ENCODE results near the gene OR4L1. TPM values are rescaled to one million over a fixed set of nuclear protein-coding genes. Genes with fewer than 3 reads are reported as not detected.

The OR4L1 gene
- total and polyA plus RNA-seq, 2 of the 13 experiments (the other 11 are each of a cell fraction or from before 2014, with no cell fraction given): not detected

DNA sequence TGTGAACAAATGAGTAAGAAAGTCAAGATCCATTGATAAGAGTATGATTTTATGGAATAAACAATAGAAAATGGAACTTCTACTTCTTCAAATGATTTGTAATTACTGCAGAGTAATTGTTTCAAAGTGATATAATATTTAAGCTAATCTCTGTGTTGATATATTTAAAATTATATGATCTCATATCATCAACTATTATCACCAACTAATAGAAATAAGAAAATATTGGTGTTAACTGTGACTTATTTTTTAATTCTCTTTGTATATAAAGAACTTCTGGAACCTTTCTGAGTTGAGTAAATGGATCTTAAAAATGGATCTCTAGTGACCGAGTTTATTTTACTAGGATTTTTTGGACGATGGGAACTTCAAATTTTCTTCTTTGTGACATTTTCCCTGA, at the start of gene OR4L1 (continued):
- TF ChIP-seq, protein P1, sequence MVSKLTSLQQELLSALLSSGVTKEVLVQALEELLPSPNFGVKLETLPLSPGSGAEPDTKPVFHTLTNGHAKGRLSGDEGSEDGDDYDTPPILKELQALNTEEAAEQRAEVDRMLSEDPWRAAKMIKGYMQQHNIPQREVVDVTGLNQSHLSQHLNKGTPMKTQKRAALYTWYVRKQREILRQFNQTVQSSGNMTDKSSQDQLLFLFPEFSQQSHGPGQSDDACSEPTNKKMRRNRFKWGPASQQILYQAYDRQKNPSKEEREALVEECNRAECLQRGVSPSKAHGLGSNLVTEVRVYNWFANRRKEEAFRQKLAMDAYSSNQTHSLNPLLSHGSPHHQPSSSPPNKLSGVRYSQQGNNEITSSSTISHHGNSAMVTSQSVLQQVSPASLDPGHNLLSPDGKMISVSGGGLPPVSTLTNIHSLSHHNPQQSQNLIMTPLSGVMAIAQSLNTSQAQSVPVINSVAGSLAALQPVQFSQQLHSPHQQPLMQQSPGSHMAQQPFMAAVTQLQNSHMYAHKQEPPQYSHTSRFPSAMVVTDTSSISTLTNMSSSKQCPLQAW (CRISPR knock-in tag; IDR thresholded peaks at IDR 0.05): no peak
- no peak for TF ChIP-seq ARNT2 (CRISPR knock-in tag; IDR thresholded peaks at IDR 0.05; ENCODE audit: low read depth)

DNA sequence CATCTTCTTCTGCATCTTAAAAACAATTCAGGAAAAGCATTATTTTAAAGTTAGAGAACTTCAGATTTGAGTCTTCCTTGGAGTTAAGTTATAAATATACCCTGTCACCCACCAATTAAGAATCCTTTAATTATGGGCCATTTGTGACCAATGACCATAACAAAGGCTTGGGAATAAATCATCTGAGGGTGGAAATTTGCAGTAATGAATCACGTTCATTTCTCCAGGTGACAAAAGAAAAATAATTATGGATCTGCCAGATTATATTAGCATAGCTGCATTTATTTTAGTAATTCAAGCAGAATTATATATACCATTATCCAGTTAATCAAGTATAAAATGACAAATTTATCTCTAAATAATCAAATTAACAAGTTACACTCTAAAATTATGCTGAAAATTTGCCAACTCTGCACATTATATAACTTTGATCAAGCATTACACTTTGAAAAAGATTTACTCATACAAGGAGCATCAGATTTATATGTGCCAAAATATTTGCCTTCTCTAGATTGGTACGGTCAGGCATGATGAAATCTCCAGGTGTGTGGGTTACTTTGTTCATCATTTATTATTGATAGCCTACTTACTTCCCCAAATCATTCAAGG, 40.5 kb upstream of the OR4L1 start, which contains the start of gene OR4K14:
TSS of gene OR4K14 (minus strand) at position 51 of the 609 bp plus-strand sequence. CDS start 4,114 bp downstream, outside the sequence.
- no peak within 1 kb of the TSS for H3K9ac ChIP-seq (ENCODE audit: insufficient read depth, low read depth, low read length)
- no peak within 1 kb of the TSS for H3K4me3 ChIP-seq (replicated peaks in 1 of 3; ENCODE audit: insufficient read depth in 1 of 3, low read depth in 2 of 3, low read length in 3 of 3)
- H3K4me2 ChIP-seq (ENCODE audit: low read depth, low read length): no peak within 1 kb of the TSS
- ChIA-PET CTCF (ENCODE audit: low intra/inter-chr PET ratio, low total read pairs) (no interaction called here), POLR2A (no interaction called here)
- no peaks in the 10 kb centered on the region for H3K36me3 ChIP-seq (replicated peaks in 1 of 2; ENCODE audit: control insufficient read depth in 1 of 2, insufficient read depth in 2 of 2, low read length in 2 of 2)
- peaks cover 4% of the 10 kb centered on the region; the same call in 1 of the 2 replicates for H3K9me3 ChIP-seq (ENCODE audit: low read length)
- FAIRE-seq (no peak), ATAC-seq (no peak), DNase-seq (ENCODE audit: low spot score) (no peak)
- no peaks in the 10 kb centered on the region for H3K27me3 ChIP-seq (ENCODE audit: control insufficient read depth in 1 of 2, insufficient read depth in 2 of 2, low read length in 2 of 2)
- no TSS peak for BruUV-seq (replicated peaks)
- H3K4me1 ChIP-seq (ENCODE audit: insufficient read depth, low read length): no peaks in the 10 kb centered on the region
- in situ Hi-C loops (cut with HindIII; ENCODE audit: extremely low pct_ligation_motif_present, low pct_unique_long_range_greater_than_20kb): no loop called here
- no peaks in the 10 kb centered on the region for H4K20me1 ChIP-seq (ENCODE audit: insufficient read depth, low read length)
- TF ChIP-seq ZNF740 (CRISPR knock-in tag; IDR thresholded peaks at IDR 0.05) (no peak), MED13 (CRISPR knock-in tag; IDR thresholded peaks at IDR 0.05) (no peak), SALL2 (CRISPR knock-in tag; IDR thresholded peaks at IDR 0.05) (no peak), MAFK (conservative IDR thresholded peaks at IDR 0.05 in 1 of 2, IDR thresholded peaks at IDR 0.05 in 1 of 2; ENCODE audit: low read length in 2 of 2) (peak; percentile 70 to 85), MAFF (IDR thresholded peaks at IDR 0.05; ENCODE audit: low read depth, low read length) (peak; percentile 73; the same call in 1 of the 2 replicates), ZNF205 (CRISPR knock-in tag; IDR thresholded peaks at IDR 0.05) (no peak)
- TF ChIP-seq, protein P2, sequence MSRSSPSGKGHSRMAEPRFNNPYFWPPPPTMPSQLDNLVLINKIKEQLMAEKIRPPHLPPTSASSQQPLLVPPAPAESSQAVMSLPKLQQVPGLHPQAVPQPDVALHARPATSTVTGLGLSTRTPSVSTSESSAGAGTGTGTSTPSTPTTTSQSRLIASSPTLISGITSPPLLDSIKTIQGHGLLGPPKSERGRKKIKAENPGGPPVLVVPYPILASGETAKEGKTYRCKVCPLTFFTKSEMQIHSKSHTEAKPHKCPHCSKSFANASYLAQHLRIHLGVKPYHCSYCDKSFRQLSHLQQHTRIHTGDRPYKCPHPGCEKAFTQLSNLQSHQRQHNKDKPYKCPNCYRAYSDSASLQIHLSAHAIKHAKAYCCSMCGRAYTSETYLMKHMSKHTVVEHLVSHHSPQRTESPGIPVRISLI (CRISPR knock-in tag; IDR thresholded peaks at IDR 0.05; ENCODE audit: borderline replicate concordance): no peak
- no peak within 1 kb of the TSS for H2AFZ ChIP-seq (ENCODE audit: low read length)
- no peaks in the 10 kb centered on the region for H3K79me2 ChIP-seq (ENCODE audit: insufficient read depth, low read length)
- no peak within 1 kb of the TSS for H3K27ac ChIP-seq (ENCODE audit: extremely low read length, insufficient read depth, low read length)
- intact Hi-C loops (cut with micrococcal nuclease; ENCODE audit: unreplicated experiment): no loop called here
- WGBS (ENCODE audit: low lambda C conversion rate): 33% methylated on average over 2 of the region's 2 CpGs
